Erythroblast (primary cell): Measurements from ENCODE around the gene PXYLP1.

Experiments
- GATA1 ChIP-seq: IDR thresholded peaks from 2 replicates; pipeline ENCODE4 v1.6.1; 2011; ENCODE audit warnings: low read depth, mild to moderate bottlenecking, control low read depth, low read length, moderate library complexity
- POLR2A ChIP-seq: IDR thresholded peaks from 2 replicates; pipeline ENCODE4 v1.6.1; 2011; ENCODE audit warnings: mild to moderate bottlenecking, low read length

GRCh38 chr3:141289228-141289772 lies 57.7 kb downstream of the PXYLP1 start:
- TF ChIP-seq POLR2A (no peak), GATA1 (no peak)
